Mesenteric fat pad (tissue), 1 donor: Measurements from ENCODE around the gene RAB5A. TPM values are rescaled to one million over a fixed set of nuclear protein-coding genes. Genes with fewer than 3 reads are reported as not detected.
"Not testable (repeated sequence)": the region's sequence is repeated elsewhere in the genome, so short reads cannot be mapped to it uniquely, and the experiment has no call there.

Source experiments
- DNase-seq: peaks from one replicate; pipeline ENCODE4 v3.0.0-alpha.2; 2020; ENCODE audit warnings: low spot score
- long read RNA-seq: library from polyadenylated mRNA; unstranded; transcript quantifications from one replicate; pipeline ENCODE4 v2.0.0, GENCODE V29; 2020
- total RNA-seq: library from RNA; stranded (reverse); fragmentation: NEBNext Ultra II Directional; extraction: Animal tissue kit (Norgen Biotek cat#: 25700); gene quantifications from one replicate; pipeline ENCODE4 v1.2.1, GENCODE V29; 2021
- donor health status: DM: yes; HTN: yes; CAD: no.

Gene RAB5A, protein sequence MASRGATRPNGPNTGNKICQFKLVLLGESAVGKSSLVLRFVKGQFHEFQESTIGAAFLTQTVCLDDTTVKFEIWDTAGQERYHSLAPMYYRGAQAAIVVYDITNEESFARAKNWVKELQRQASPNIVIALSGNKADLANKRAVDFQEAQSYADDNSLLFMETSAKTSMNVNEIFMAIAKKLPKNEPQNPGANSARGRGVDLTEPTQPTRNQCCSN
- total RNA-seq, result 70.3 TPM
- long read RNA-seq, transcript RAB5A-201 (6 exons, 2,536 nt), result major isoform, 101 of 122 reads
- long read RNA-seq, partial matches to known transcripts, result 0 of 122 reads
- long read RNA-seq, other reads (novel, unspliced or antisense), result 17 of 122 reads

- peak; percentile 99 for DNase-seq
Observed at GRCh38 chr3:19946832-19947548, at the start of gene RAB5A. TSS of gene RAB5A (plus strand) at chr3:19947097. CDS start at chr3:19950899, 3,802 bp downstream.

DNA sequence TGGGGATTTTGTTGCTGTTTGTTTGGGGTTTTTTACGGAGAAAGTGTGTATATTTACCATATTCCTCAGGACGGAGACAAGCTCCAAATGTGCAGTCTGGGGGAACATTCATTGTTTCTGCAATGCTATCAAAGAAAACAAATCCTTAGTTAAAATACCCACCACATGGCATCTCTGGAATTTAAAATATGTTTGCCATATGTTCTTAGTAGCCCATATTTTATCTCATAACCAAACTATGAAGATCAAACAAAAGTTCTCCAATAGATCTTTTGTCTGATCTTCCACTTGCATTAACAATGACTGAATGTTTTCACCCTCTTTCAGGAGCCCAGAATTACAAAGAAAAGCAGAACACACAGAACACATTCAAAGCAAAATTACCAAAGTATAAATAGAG lies 48.2 kb upstream of the RAB5A start:
- no peak for DNase-seq

DNA sequence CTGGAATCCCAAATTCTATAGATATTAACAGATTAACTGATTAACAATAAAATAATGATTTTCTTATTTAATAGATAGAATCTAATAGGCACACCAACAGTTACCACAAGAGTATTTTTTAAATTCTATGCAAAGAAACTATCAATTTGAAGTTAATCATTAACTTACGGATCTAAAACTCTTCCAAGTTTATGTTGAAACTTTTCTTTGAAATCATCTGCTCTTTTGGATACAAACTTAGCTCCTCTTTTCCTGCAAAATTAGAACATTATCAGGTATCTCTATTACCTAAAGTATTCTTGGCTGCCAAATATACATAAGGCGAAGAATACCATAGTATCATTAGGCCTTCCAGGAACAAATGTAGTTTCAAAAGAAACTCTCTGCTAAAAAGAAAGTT lies 47.6 kb upstream of the RAB5A start:
- DNase-seq, result no peak

- DNase-seq, result not testable (repeated sequence)
Observed at GRCh38 chr3:19899833-19900232, 47.1 kb upstream of the RAB5A start.

DNA sequence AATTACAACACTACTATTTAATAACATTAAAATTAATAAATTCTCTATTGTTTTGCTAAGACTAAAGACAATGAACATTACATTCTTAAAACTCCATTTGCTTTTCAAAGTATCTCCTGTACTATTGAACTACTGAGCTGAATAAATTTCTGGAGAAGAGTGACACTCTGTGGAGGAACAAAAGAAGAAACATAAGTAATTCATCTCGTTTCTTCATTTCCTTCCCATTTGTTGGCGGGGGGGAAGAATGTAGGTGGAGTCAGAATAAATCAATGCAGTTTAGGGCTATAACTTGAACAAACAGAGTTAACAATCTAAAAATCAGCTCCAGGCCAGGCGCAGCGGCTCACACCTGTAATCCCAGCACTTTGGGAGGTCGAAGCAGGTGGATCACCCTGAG lies 45.6 kb upstream of the RAB5A start:
- DNase-seq, result no peak

- DNase-seq, result no peak
Observed at GRCh38 chr3:19901918-19902317, 45.0 kb upstream of the RAB5A start.

- DNase-seq, result no peak
Observed at GRCh38 chr3:19903649-19904048, 43.2 kb upstream of the RAB5A start.

- no peak for DNase-seq
Observed at GRCh38 chr3:19907523-19907922, 39.4 kb upstream of the RAB5A start.

GRCh38 chr3:19911452-19911851 lies 35.4 kb upstream of the RAB5A start:
- no peak for DNase-seq

DNA sequence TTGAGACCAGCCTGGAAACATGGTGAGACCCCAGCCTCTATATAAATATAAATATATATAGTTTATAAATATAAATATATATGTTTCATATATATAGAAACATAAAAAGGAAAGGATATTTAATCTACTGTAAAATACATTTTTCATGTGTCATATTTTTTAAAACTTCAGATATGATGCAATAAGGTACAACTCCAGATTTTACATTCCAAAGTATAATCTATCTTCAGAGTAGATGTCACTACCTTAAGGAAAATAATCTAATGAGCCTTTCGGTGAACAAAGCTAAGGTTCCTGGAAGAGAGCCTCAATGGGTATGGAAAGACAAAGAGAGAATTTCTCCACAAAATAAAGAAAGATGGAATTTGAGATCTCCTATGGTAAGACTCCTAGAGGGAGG lies 29.7 kb upstream of the RAB5A start:
- DNase-seq, result no peak

DNA sequence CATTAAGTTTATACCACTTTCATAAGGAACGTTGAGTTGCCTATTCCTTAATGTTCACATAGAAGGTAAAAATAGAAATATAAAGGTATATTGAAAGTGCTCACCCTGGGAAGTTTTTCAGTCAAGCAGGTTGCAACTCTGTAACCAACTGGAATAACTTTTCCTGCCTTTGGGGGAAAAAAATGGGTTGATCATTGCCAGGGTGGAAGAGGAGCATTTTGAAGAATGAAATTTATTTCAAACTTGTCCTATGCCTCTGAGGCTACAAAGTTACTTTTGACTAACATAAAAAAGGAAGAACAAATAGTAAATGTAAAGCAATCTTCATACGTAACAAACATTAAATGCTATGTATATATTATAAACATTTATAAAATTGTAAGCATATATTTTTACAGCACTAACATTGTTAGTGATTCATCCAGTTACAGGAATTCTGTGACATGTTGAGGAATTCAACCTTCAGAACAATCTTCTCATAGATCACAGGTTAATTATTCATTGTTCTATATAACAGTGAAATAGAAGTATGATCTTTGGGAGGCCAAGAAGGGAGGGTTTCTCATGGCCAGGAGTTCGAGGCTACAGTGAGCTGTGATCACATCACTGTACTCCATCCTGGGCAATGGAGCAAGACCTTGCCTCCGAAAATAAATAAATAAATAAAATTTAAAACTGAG lies 26.4 kb upstream of the RAB5A start:
- DNase-seq, result no peak

GRCh38 chr3:19931180-19931692 lies 15.7 kb upstream of the RAB5A start:
- no peak for DNase-seq

DNA sequence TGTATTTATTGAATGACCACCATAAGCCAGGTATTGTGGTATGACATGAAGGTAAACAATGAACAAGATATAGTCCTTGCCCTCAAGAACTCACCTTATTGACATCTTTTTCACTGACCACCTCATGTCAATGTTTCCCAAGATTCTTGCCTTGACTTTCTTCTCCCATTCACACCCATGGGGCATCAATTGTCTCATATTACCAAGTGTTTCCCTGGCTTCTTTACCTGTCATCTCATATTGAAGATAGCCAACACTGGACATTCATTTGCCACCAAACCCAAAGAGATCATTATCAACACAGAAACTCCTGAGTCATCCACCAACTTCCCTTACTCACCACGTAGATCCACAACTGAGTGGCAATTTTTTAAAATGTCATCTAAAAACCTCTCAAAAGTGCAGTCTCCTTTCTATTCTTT lies 15.1 kb upstream of the RAB5A start:
- DNase-seq, result no peak

DNA sequence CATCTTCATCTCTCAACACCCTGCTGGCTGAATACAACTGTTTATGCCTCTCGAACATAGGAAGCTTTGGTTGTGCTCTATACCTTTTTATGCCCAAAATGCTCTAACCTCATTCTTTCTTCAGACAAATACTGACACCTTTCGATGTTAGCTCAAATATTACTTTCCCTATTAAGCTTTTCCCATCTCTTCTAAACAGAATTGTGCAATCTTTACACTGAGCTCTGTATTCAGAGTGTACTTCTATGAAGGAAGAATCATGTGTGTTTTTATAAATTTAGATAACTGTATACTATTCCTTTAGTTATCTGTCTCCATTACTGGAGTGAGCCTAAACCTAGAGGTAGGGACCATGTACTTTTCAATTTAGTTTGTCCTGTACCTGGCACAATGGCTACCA lies 14.5 kb upstream of the RAB5A start:
- DNase-seq, result no peak

DNA sequence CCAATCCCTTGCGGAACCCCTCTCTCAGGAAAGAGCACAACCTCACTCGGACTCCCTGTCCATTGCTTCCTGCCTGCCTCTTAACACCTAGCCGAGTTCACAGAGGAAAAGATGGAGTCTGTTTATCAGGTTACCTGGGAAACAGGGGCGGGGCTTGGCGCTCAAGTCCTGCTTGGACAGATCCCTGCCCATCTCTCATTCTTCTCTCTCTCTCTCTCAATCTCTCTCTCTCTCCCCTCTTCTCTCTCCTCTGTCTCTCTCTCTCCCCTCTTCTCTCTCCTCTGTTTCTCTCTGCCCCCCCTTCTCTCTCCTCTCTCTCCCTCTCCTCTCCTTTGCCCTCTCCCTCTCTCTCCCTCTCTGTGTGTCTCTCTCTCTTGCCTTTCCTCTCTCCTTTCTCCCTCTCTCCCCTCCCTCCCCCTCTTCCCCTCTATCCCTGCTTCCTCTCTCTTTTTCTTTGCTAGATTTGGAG lies 12.8 kb upstream of the RAB5A start, which contains the start of gene EFHB:
EFHB (minus strand) TSS at position 120 of the 469 bp plus-strand sequence. CDS start 199 bp downstream, outside the sequence.
- no peak for DNase-seq

- DNase-seq, result no peak
Observed at GRCh38 chr3:19937459-19938294, 9.2 kb upstream of the RAB5A start.

DNA sequence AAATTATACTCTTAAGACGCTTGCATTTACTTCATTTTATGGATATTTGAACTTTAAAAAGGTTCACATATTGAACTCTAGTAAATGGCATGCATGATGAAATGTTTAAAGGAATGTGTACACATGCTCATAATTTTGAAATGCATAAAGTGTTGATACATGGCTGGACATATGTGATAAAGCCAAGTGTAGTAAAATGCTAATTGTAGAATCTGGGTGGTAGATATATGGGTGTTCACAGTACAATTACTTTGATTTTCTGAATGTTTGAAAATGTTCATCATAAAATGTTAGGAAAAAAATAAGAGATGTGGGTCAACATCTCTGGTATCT lies 8.6 kb upstream of the RAB5A start:
- no peak for DNase-seq

DNA sequence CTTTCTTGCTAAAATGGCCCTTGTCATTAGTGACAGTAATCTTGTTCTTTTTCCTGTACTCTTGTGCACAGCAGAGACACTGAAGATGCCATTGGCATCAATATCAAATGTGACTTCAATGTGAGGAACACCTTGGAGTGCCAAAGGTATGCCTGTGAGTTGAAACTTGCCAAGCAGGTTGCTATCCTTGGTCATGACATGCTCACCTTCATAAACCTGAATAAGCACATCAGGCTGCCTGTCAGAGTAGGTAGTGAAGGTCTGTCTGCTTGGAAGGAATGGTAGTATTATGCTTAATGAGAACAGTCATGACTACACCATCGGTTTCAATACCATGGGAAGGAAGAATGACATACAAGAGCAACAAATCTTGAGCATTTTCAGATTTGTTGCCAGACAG lies 6.3 kb upstream of the RAB5A start:
- DNase-seq, result no peak

DNA sequence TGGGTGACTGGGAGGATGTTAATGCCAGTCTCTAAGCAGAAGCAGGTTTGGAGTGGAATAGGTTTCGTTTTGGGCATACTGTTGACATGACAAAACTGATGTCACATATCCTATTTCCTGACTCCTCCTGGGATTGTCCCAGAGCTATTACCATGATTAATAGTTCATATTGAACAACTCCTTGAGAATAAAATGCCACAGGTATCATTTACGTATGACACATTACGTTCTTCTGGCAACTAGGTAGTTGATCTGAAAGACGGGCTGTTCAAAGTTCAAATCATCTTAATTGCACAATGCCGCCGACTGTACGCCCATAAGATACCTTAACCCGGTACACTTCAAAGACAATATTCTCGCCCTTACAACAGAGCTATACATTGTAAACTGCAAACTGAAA lies 1.4 kb upstream of the RAB5A start:
- DNase-seq, result no peak

DNA sequence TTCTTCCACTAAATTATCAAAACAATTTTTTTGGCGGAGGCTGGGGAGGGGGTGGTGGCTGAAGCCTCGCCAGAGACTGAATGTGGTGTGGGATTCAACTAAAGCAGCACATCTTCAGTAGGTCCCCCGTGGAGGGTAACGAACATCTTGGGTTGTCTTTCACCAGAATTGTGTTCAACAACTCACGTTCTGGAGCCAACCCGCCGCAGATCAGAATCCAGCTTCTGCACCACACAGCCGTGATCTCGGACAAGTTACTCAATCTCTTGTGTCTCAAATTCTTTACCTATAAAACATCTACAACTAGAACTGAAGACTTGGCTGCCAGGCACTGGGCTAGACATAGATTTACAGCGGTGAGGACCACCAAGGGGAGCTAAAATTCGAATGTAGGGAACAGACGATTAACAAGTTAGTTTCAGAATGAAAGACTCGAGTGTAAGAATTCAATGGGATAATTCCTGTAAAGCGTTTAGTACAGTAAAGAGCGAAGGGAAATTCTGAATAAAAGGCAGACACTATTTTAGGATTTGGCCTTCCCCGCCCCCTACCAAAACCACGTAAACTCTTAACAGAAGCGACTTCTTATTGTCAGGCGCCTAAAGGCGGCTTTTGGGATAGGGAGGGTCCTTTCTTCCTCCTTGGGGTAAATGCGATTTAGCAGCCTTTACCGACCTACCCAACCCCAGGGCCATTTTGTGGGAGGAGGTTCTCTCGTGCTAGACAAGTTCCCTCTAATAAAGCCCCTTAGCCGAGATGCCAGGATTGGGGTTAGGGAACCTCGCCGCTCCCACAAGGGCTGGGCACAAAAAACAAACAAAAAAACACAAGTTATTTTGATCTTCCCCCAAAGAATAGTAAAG lies 697 bp upstream of the RAB5A start:
- DNase-seq, result no peak
